ENCODE measurements around the gene SYNPO.

SYNPO gene

GRCh38 chr5:150640311-150641005 lies at the start of gene SYNPO:
TSS of gene SYNPO (plus strand) at chr5:150640660. CDS start at chr5:150648276, 7,616 bp downstream.
- DNase-seq, result no peak

- DNase-seq, result no peak
Measured at GRCh38 chr5:150590979-150591695, 49.3 kb upstream of the SYNPO start.

- no peak for DNase-seq
Measured at GRCh38 chr5:150593593-150593992, 46.9 kb upstream of the SYNPO start.

- DNase-seq, result no peak
Measured at GRCh38 chr5:150593996-150594395, 46.5 kb upstream of the SYNPO start.

- no peak for DNase-seq
Measured at GRCh38 chr5:150595466-150596031, 44.9 kb upstream of the SYNPO start.

- no peak for DNase-seq
Measured at GRCh38 chr5:150596313-150596712, 44.1 kb upstream of the SYNPO start.

GRCh38 chr5:150596826-150597225 lies 43.6 kb upstream of the SYNPO start:
- no peak for DNase-seq

- no peak for DNase-seq
Measured at GRCh38 chr5:150598006-150598405, 42.5 kb upstream of the SYNPO start.

GRCh38 chr5:150598821-150599273 lies 41.6 kb upstream of the SYNPO start:
- no peak for DNase-seq

GRCh38 chr5:150599281-150599680 lies 41.2 kb upstream of the SYNPO start:
- no peak for DNase-seq

- no peak for DNase-seq
Measured at GRCh38 chr5:150599917-150600511, 40.4 kb upstream of the SYNPO start.

GRCh38 chr5:150600616-150601490 lies 39.6 kb upstream of the SYNPO start:
- no peak for DNase-seq

- no peak for DNase-seq
Measured at GRCh38 chr5:150601491-150602345, 38.7 kb upstream of the SYNPO start.

- no peak for DNase-seq
Measured at GRCh38 chr5:150603052-150603451, 37.4 kb upstream of the SYNPO start.

GRCh38 chr5:150603491-150603890 lies 37.0 kb upstream of the SYNPO start:
- no peak for DNase-seq

- no peak for DNase-seq
Measured at GRCh38 chr5:150604010-150604409, 36.5 kb upstream of the SYNPO start.

GRCh38 chr5:150604894-150605440 lies 35.5 kb upstream of the SYNPO start:
- no peak for DNase-seq

GRCh38 chr5:150605546-150605945 lies 34.9 kb upstream of the SYNPO start:
- DNase-seq, result no peak

- no peak for DNase-seq
Measured at GRCh38 chr5:150606476-150606875, 34.0 kb upstream of the SYNPO start.

GRCh38 chr5:150607105-150607504 lies 33.4 kb upstream of the SYNPO start:
- DNase-seq, result no peak

GRCh38 chr5:150607991-150608390 lies 32.5 kb upstream of the SYNPO start:
- DNase-seq, result no peak

Data from DMS153 (cell line).